ENCODE results near the gene IRX5. TPM values are rescaled to one million over a fixed set of nuclear protein-coding genes. Genes with fewer than 3 reads are reported as not detected.

IRX5 gene
- polyA plus RNA-seq (2014; cell fraction: cytosol; rRNA removed) = 4.6 and 6.1 TPM in 2 replicates
- polyA plus RNA-seq (2014; cell fraction: nucleus; rRNA removed) = 4.3 and 6.3 TPM in 2 replicates

DNA sequence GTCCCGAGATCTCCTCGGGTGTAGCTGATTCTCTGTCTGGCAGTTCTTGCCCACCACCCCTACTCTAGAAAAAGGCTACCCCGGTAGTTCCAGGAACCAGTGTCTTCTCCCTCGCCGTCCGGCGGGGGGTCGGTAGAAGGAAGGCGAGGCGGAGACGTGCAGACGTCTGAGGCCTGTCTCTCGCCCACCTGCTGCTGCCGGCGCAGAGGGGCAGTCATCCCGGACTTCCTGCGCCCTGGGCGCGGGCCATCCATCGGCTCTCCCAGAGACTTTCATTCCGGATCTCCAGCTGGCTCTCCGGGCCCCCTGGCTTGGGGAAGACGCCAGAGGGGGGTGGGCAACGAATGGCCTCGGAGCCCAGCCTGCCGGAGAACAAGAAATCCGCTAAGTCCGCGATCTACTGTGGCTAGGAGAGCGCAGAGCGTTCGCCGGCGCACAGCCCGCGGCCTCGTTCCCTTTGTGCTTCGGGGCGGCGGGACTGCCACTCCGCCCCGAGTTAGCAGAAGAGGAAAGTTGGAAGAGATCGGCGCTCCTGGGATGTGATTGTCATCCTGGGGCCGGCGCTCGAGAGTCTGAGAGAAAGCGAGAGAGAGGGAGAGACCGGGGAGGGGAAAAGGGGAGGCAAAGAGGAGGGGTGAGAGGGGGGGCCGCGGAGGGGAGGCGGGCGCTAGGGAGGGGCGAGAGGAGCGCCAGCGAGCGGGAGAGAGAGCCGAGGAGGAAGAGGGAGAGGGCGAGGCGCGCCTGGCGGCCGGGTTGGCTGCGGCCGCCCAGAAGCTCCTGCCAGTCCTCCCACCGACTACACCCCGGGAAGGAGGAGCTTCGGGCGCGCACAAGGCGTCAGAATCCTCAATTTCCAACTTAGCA, at the start of gene IRX5:
TSS of gene IRX5 (plus strand) at position 861 of the 864 bp plus-strand sequence. CDS start 334 bp downstream, outside the sequence.
- peak; percentile 92 for DNase-seq (ENCODE audit: low spot score)

DNA sequence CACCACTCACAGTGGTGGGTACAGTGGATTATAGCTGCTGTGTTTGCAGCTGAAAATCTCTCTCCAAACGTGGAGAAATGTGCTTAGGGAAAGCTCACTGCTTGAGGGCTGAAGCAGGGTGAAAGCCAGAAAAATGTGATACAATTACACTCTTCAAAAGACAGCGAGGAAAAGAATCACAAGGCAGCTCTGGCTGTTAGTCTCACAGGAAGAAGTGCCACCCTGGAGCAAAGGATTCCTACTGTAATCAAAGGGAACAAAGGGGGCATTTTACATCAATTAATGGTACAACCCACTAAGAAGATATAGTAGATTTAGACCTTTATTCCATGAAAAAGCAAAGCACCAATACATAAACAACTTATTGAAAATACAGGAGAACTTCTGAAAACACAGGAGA, 48.1 kb upstream of the IRX5 start:
- no peak for DNase-seq (ENCODE audit: low spot score)

GRCh38 chr16:54883358-54883757, 47.3 kb upstream of the IRX5 start:
- no peak for DNase-seq (ENCODE audit: low spot score)

- no peak for DNase-seq (ENCODE audit: low spot score)
Measured at GRCh38 chr16:54886078-54886477, 44.6 kb upstream of the IRX5 start.

DNA sequence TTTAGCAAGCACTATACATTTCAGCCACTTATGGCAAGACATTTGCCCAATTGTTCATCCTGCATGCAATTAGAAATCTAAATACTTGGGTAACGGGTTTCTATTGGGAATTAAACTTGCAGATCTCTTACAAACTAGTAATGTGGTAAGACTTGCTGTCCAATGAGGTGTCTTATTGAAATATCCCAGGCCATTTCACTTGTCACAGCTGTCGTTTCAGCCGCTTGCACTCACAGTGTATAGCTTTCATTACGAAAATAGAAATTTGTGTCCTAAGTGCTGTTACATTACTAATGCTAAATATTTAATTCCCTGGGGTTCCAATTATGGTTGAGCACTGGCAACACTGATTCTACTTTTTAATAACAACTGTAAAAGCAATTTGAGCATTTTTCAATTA, 40.3 kb upstream of the IRX5 start:
- no peak for DNase-seq (ENCODE audit: low spot score)

GRCh38 chr16:54891346-54891745, 39.3 kb upstream of the IRX5 start:
- DNase-seq (ENCODE audit: low spot score) = peak; percentile 44

DNA sequence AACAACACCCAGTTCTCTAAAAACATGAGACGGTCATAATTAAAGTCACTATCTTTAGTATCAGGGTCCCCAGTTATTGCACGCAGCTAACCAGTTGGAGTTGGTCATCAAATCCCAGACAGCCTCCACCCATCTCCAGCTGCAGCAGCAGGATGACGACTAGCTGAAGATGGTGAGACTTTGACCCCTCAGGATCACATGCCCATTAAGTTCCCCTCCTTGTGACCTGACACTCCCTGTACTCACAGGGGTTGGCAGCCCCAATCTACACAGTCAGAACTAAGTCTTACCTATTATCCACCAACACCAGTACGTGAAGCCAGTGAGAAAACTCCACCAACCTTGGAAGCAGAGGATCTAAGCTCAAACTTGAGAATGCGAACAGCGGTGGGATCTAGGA, 37.7 kb upstream of the IRX5 start:
- DNase-seq (ENCODE audit: low spot score) = no peak

GRCh38 chr16:54897930-54898329, 32.7 kb upstream of the IRX5 start:
- DNase-seq (ENCODE audit: low spot score) = no peak

DNA sequence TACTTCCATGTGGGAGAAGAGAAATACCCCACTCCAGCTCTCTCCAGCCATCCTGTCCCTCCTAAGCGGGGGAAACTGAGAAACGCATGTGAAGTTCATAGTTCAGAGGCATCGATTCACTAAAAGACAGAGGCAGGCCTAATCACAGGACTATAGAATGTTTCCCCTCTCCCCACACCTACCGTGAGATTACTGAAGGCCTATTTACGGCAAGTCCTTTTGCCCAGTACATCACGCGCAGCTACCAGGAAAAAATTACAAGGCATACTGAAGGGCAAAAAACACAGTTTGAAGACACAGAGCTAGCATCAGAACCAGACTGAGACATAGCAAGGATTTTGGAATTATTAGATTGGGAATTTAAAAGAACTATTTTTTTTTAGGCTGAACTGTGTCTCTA, 29.1 kb upstream of the IRX5 start:
- DNase-seq (ENCODE audit: low spot score) = no peak

- DNase-seq (ENCODE audit: low spot score) = no peak
Measured at GRCh38 chr16:54903047-54903446, 27.6 kb upstream of the IRX5 start.

DNA sequence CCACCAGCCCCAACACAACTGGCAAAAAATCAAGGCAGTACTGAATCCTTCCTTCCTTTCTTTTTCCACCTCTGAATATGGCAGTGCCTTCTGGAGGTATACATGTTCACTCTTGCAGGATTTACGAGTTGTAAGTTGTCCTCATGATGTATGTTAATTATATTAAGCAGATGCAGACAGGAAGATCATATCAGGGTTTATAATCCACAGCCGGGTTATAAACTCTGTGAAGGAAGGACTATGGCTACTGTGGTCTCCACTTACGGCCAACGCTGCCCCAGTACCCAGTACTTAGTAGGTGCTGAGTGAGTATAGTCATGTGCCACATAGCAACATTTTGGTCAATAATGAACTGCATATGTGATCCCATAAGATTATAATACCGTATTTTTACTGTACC, 19.6 kb upstream of the IRX5 start:
- DNase-seq (ENCODE audit: low spot score) = peak; percentile 62

DNA sequence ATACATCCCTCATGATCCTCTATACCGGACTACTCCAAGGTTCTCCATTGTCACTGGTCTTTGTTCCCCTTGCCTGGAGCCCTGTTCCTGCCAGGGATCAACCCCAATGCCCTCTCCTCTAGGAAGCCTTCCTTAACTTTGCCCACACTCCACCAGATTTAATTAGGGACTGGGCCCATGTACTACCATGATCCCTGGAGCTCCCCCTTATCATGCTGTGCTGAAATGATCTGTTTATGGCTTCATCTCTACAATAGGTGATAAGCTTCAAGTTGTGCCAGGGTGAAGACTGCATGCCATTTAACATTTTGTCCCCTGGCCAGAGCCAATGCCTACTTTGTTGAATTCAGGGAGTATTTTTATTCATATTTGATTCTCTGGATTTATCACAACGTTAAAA, 17.9 kb upstream of the IRX5 start:
- no peak for DNase-seq (ENCODE audit: low spot score)

GRCh38 chr16:54921206-54921824, 9.3 kb upstream of the IRX5 start:
- DNase-seq (ENCODE audit: low spot score) = no peak

GRCh38 chr16:54923055-54923473, 7.6 kb upstream of the IRX5 start:
- no peak for DNase-seq (ENCODE audit: low spot score)

DNA sequence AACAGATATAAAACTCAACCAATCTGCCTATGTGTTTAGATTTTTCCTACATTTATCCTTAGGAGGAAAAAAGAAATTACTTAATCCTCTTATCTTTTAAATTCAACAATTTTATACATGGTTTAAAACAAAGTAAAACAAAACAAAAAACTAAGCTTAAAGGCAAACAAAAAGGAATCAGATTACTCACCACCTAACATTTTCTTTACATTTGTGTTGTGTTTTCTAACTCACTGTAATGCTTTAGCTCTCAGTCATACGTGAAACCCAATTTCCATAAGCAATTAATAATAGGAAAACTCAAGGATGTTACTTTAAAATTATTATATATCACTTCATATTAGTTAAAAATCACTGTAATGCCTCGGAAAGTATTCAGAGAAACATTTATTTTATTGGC, 6.7 kb upstream of the IRX5 start:
- DNase-seq (ENCODE audit: low spot score) = no peak

GRCh38 chr16:54926166-54926838, 4.4 kb upstream of the IRX5 start:
- DNase-seq (ENCODE audit: low spot score) = no peak

GRCh38 chr16:54927125-54928015, 3.3 kb upstream of the IRX5 start:
- DNase-seq (ENCODE audit: low spot score) = no peak

- DNase-seq (ENCODE audit: low spot score) = no peak
Measured at GRCh38 chr16:54928016-54928356, 2.7 kb upstream of the IRX5 start.

GRCh38 chr16:54928411-54929089, 2.1 kb upstream of the IRX5 start:
- peak; percentile 64 for DNase-seq (ENCODE audit: low spot score)

GRCh38 chr16:54929090-54930004, 1.3 kb upstream of the IRX5 start:
- DNase-seq (ENCODE audit: low spot score) = peak; percentile 99

Measured in SK-N-DZ (cell line).